ENCODE data around the gene ATXN2. TPM values are rescaled to one million over a fixed set of nuclear protein-coding genes. Genes with fewer than 3 reads are reported as not detected.
A peak's percentile ranks its signal among the peaks of the same experiment; 100 is the strongest.

ATXN2 gene
- total and polyA plus RNA-seq, 9 of the 15 experiments (the other 6 are each of a cell fraction or from before 2014, with no cell fraction given): 16.8 to 67.8 (median 29.3) TPM

GRCh38 chr12:111438481-111438880 lies 160.6 kb downstream of the ATXN2 start (continued):
- no peak for TF ChIP-seq ZNF518B (CRISPR knock-in tag; IDR thresholded peaks at IDR 0.05)
- no peak for TF ChIP-seq MXD1 (CRISPR knock-in tag; IDR thresholded peaks at IDR 0.05; ENCODE audit: borderline replicate concordance, poor library complexity, severe bottlenecking)
- TF ChIP-seq ZBED1 (IDR thresholded peaks at IDR 0.05): no peak
- no peak for TF ChIP-seq NFATC3 (IDR thresholded peaks at IDR 0.05)
- TF ChIP-seq USF1 (CRISPR knock-in tag; IDR thresholded peaks at IDR 0.05): peak; percentile 81
- TF ChIP-seq SRSF1 (IDR thresholded peaks at IDR 0.05; ENCODE audit: low read depth, low read length): no peak
- TF ChIP-seq SREBF1 (IDR thresholded peaks at IDR 0.05; ENCODE audit: borderline replicate concordance, low read depth, low read length): no peak
- no peak for TF ChIP-seq TCF7L2 (IDR thresholded peaks at IDR 0.05; ENCODE audit: low read depth, low read length)

All from K562 (cell line).